DND-41 (cell line): Measurements from ENCODE around the gene HES2.
"Not testable (repeated sequence)": the region's sequence is repeated elsewhere in the genome, so short reads cannot be mapped to it uniquely, and the experiment has no call there.

Experiments
- ATAC-seq: fragments of 200-7000 bp; cut with Tn5 transposase; 3 replicates; pipeline ENCODE4 v1.9.1; 2021; ENCODE audit warnings: low read depth; ENCODE audit not compliant: insufficient read depth
- DNase-seq: peaks from one replicate; pipeline ENCODE4 v3.0.0-alpha.2; 2020
- H2AFZ ChIP-seq: 2 replicates; pipeline ENCODE4 v1.6.0; 2012; ENCODE audit warnings: low read depth, low read length
- H3K27ac ChIP-seq: 2 replicates; pipeline ENCODE4 v1.5.1; 2012; ENCODE audit warnings: low read length, inconsistent platforms
- H3K27me3 ChIP-seq: fragments of 200-600 bp; sonication (generic); 2 replicates; pipeline ENCODE4 v1.6.0; 2012; ENCODE audit warnings: low read length, mild to moderate bottlenecking, inconsistent platforms; ENCODE audit not compliant: insufficient read depth, poor library complexity
- H3K36me3 ChIP-seq: 2 replicates; pipeline ENCODE4 v1.5.1; 2012; ENCODE audit warnings: low read length, inconsistent platforms; ENCODE audit not compliant: insufficient read depth
- H3K4me1 ChIP-seq: 2 replicates; pipeline ENCODE4 v1.5.1; 2012; ENCODE audit warnings: mild to moderate bottlenecking, low read length; ENCODE audit not compliant: insufficient read depth
- H3K4me2 ChIP-seq: 2 replicates; pipeline ENCODE4 v1.6.0; 2012; ENCODE audit warnings: mild to moderate bottlenecking, moderate library complexity, low read length, inconsistent platforms; ENCODE audit not compliant: insufficient read depth
- H3K4me3 ChIP-seq, 2 experiments: fragments of 200-600 bp in 1 of 2; shearing (Covaris generic) in 1 of 2; 2 replicates each; pipeline ENCODE4 v1.5.1; 2012 to 2016; ENCODE audit warnings: inconsistent platforms in 2 of 2, low read length in 2 of 2, mild to moderate bottlenecking in 2 of 2, low read depth in 1 of 2, moderate library complexity in 1 of 2
- H3K79me2 ChIP-seq: 2 replicates; pipeline ENCODE4 v1.6.0; 2012; ENCODE audit warnings: low read length, inconsistent platforms; ENCODE audit not compliant: insufficient read depth
- H3K9ac ChIP-seq: 2 replicates; pipeline ENCODE4 v1.6.0; 2012; ENCODE audit warnings: low read depth, mild to moderate bottlenecking, inconsistent platforms, low read length, moderate library complexity
- H3K9me3 ChIP-seq: 2 replicates; pipeline ENCODE4 v1.5.1; 2012; ENCODE audit warnings: low read length, moderate library complexity, mild to moderate bottlenecking, inconsistent platforms; ENCODE audit not compliant: insufficient read depth, severe bottlenecking
- H4K20me1 ChIP-seq: 2 replicates; pipeline ENCODE4 v1.6.0; 2012; ENCODE audit warnings: low read length; ENCODE audit not compliant: insufficient read depth
- EZH2 ChIP-seq: IDR thresholded peaks from 3 replicates; pipeline ENCODE4 v1.6.1; 2012; ENCODE audit warnings: borderline replicate concordance, low read depth, mild to moderate bottlenecking, moderate library complexity, low read length, inconsistent platforms; ENCODE audit not compliant: severe bottlenecking
- TF ChIP-seq, protein P1 (sequence below): IDR thresholded peaks from 2 replicates; pipeline ENCODE4 v1.5.1; 2012; ENCODE audit warnings: borderline replicate concordance, low read length, moderate library complexity, mild to moderate bottlenecking; ENCODE audit not compliant: poor library complexity, severe bottlenecking; ENCODE audit errors: extremely low read depth

Gene HES2

GRCh38 chr1:6367381-6368012, 52.2 kb downstream of the HES2 start:
- Histone ChIP-seq H3K9ac (no peak overlapping the region), H3K4me2 (no peak overlapping the region), H3K9me3 (peaks cover 9% of the 10 kb centered on the region), H4K20me1 (peaks cover 46% of the 10 kb centered on the region), H3K27me3 (no peaks in the 10 kb centered on the region), H3K4me3 (no peak overlapping the region), H3K36me3 (peaks cover 31% of the 10 kb centered on the region), H3K4me1 (no peaks in the 10 kb centered on the region), H3K27ac (no peak overlapping the region), H3K79me2 (peaks cover 90% of the 10 kb centered on the region), H2AFZ (no peak overlapping the region)
- no peak for ATAC-seq
- TF ChIP-seq, protein P1, sequence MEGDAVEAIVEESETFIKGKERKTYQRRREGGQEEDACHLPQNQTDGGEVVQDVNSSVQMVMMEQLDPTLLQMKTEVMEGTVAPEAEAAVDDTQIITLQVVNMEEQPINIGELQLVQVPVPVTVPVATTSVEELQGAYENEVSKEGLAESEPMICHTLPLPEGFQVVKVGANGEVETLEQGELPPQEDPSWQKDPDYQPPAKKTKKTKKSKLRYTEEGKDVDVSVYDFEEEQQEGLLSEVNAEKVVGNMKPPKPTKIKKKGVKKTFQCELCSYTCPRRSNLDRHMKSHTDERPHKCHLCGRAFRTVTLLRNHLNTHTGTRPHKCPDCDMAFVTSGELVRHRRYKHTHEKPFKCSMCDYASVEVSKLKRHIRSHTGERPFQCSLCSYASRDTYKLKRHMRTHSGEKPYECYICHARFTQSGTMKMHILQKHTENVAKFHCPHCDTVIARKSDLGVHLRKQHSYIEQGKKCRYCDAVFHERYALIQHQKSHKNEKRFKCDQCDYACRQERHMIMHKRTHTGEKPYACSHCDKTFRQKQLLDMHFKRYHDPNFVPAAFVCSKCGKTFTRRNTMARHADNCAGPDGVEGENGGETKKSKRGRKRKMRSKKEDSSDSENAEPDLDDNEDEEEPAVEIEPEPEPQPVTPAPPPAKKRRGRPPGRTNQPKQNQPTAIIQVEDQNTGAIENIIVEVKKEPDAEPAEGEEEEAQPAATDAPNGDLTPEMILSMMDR, result no peak
- TF ChIP-seq EZH2, result no peak
- DNase-seq, result no peak

DNA sequence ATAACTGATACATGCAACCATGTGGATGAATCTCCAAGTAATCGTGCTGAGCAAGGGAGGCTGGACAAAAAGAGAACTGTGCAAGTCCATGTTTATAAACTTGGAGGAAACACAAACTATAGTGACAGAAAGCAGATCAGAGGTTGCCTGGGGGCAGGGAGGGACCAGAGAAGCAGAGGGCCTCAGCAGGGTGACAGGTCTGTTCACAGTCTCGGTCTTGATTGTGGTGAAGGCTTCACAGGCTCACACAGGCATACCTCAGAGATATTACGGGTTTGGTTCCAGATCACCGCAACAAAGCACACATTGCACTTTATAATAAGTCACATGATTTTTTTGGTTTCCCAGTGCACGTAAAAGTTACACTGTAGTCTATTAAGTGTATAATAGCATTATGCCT, 54.7 kb downstream of the HES2 start:
- H3K4me2 ChIP-seq, result no peak overlapping the region
- no peak for TF ChIP-seq EZH2
- TF ChIP-seq, protein P1, result no peak
- peaks cover 14% of the 10 kb centered on the region for H3K4me1 ChIP-seq
- H3K9me3 ChIP-seq, result peaks cover 9% of the 10 kb centered on the region
- no peak overlapping the region for H3K4me3 ChIP-seq
- H3K36me3 ChIP-seq, result peaks cover 33% of the 10 kb centered on the region
- H3K9ac ChIP-seq, result no peak overlapping the region
- ATAC-seq (peak; percentile 78), DNase-seq (peak; percentile 34)
- peaks cover 94% of the 10 kb centered on the region for H3K79me2 ChIP-seq
- H3K27ac ChIP-seq, result no peak overlapping the region
- no peak overlapping the region for H2AFZ ChIP-seq
- peaks cover 56% of the 10 kb centered on the region for H4K20me1 ChIP-seq
- no peaks in the 10 kb centered on the region for H3K27me3 ChIP-seq

GRCh38 chr1:6363085-6363884, 56.4 kb downstream of the HES2 start:
- Histone ChIP-seq H3K79me2 (peaks cover 94% of the 10 kb centered on the region), H4K20me1 (peaks cover 63% of the 10 kb centered on the region), H3K4me1 (peaks cover 30% of the 10 kb centered on the region), H3K36me3 (peaks cover 27% of the 10 kb centered on the region)
- H2AFZ ChIP-seq, H3K27me3 ChIP-seq, H3K9ac ChIP-seq, H3K4me3 ChIP-seq, ATAC-seq, H3K4me2 ChIP-seq, H3K9me3 ChIP-seq, H3K27ac ChIP-seq: not testable (repeated sequence)
- peak; percentile 36 for DNase-seq
- TF ChIP-seq, protein P1, result peak; percentile 39
